GM04503 (cell line): ENCODE measurements around the gene EFNA1.
"Not testable (repeated sequence)": the region's sequence is repeated elsewhere in the genome, so short reads cannot be mapped to it uniquely, and the experiment has no call there.

Source experiments
- DNase-seq: peaks from one replicate; pipeline ENCODE4 v3.0.0-alpha.2; 2012; ENCODE audit warnings: low read depth

Gene EFNA1

GRCh38 chr1:155145491-155145890 lies 17.8 kb downstream of the EFNA1 start:
- DNase-seq = no peak

GRCh38 chr1:155155996-155156643 lies 28.4 kb downstream of the EFNA1 start:
- not testable (repeated sequence) for DNase-seq

- DNase-seq = no peak
Measured at GRCh38 chr1:155158991-155159390, 31.3 kb downstream of the EFNA1 start.

- DNase-seq = no peak
Measured at GRCh38 chr1:155160128-155160527, 32.5 kb downstream of the EFNA1 start.

GRCh38 chr1:155162631-155163030 lies 35.0 kb downstream of the EFNA1 start:
- not testable (repeated sequence) for DNase-seq

GRCh38 chr1:155163785-155164184 lies 36.1 kb downstream of the EFNA1 start:
- not testable (repeated sequence) for DNase-seq

- not testable (repeated sequence) for DNase-seq
Measured at GRCh38 chr1:155164625-155165024, 36.9 kb downstream of the EFNA1 start.

GRCh38 chr1:155166051-155166470 lies 38.4 kb downstream of the EFNA1 start:
- no peak for DNase-seq

GRCh38 chr1:155166471-155167165 lies 38.9 kb downstream of the EFNA1 start:
- DNase-seq = no peak

- peak; percentile 18 for DNase-seq
Measured at GRCh38 chr1:155167166-155168104, 39.8 kb downstream of the EFNA1 start.

GRCh38 chr1:155168105-155168445 lies 40.4 kb downstream of the EFNA1 start:
- DNase-seq = not testable (repeated sequence)

- no peak for DNase-seq
Measured at GRCh38 chr1:155168456-155169210, 41.0 kb downstream of the EFNA1 start.

- no peak for DNase-seq
Measured at GRCh38 chr1:155169541-155169940, 41.9 kb downstream of the EFNA1 start.

GRCh38 chr1:155170101-155170785 lies 42.6 kb downstream of the EFNA1 start:
- DNase-seq = no peak

- no peak for DNase-seq
Measured at GRCh38 chr1:155170806-155171205, 43.1 kb downstream of the EFNA1 start.

GRCh38 chr1:155171836-155172731 lies 44.4 kb downstream of the EFNA1 start:
- DNase-seq = no peak

- peak; percentile 71 for DNase-seq
Measured at GRCh38 chr1:155172732-155173477, 45.2 kb downstream of the EFNA1 start, which contains the start of gene KRTCAP2. Gene KRTCAP2 (minus strand): TSS chr1:155173304. CDS start chr1:155173224, 80 bp downstream.

GRCh38 chr1:155173478-155174323 lies 46.0 kb downstream of the EFNA1 start, which contains the start of gene TRIM46:
Gene TRIM46 (plus strand): TSS chr1:155173849. CDS start chr1:155173967, 118 bp downstream.
- DNase-seq = no peak
